ENCODE data around the gene CRTAC1. TPM values are rescaled to one million over a fixed set of nuclear protein-coding genes. Genes with fewer than 3 reads are reported as not detected.

CRTAC1 gene
- 1 to 10 TPM in 2 of 4 donors, under 1 TPM in 2; 0.48 to 1.1 (median 1.0) TPM for total RNA-seq

GRCh38 chr10:98030093-98030821, at the start of gene CRTAC1:
Gene CRTAC1 (minus strand): TSS chr10:98030621. CDS start chr10:98030472, 149 bp downstream.
- ATAC-seq (ENCODE audit: low FRiP score) (peak; percentile 66), DNase-seq (ENCODE audit: low spot score) (no peak)
- TF ChIP-seq CTCF (IDR thresholded peaks at IDR 0.05), result no peak

- TF ChIP-seq CTCF (IDR thresholded peaks at IDR 0.05), result no peak
- DNase-seq (ENCODE audit: low spot score) (no peak), ATAC-seq (ENCODE audit: low FRiP score) (no peak)
Observed at GRCh38 chr10:98078774-98079173, 48.4 kb upstream of the CRTAC1 start.

- DNase-seq (ENCODE audit: low spot score) (no peak), ATAC-seq (ENCODE audit: low FRiP score) (no peak)
Observed at GRCh38 chr10:98077223-98077622, 46.8 kb upstream of the CRTAC1 start.

GRCh38 chr10:98076086-98076485, 45.7 kb upstream of the CRTAC1 start:
- ATAC-seq (ENCODE audit: low FRiP score) (no peak), DNase-seq (ENCODE audit: low spot score) (no peak)
- no peak for TF ChIP-seq CTCF (IDR thresholded peaks at IDR 0.05)

More at GRCh38 chr10:98077223-98077622, 46.8 kb upstream of the CRTAC1 start:
- no peak for TF ChIP-seq CTCF (IDR thresholded peaks at IDR 0.05)

GRCh38 chr10:98074315-98074911, 44.0 kb upstream of the CRTAC1 start:
- no peak for TF ChIP-seq CTCF (IDR thresholded peaks at IDR 0.05)
- ATAC-seq (ENCODE audit: low FRiP score) (no peak), DNase-seq (ENCODE audit: low spot score) (no peak)

- ATAC-seq (ENCODE audit: low FRiP score), result no peak
- TF ChIP-seq CTCF (IDR thresholded peaks at IDR 0.05), result no peak
Observed at GRCh38 chr10:98067165-98067564, 36.7 kb upstream of the CRTAC1 start.

GRCh38 chr10:98063740-98064027, 33.3 kb upstream of the CRTAC1 start:
- no peak for TF ChIP-seq CTCF (IDR thresholded peaks at IDR 0.05)
- no peak for ATAC-seq (ENCODE audit: low FRiP score)

More at GRCh38 chr10:98067165-98067564, 36.7 kb upstream of the CRTAC1 start:
- no peak for DNase-seq (ENCODE audit: low spot score)

More at GRCh38 chr10:98063740-98064027, 33.3 kb upstream of the CRTAC1 start:
- no peak for DNase-seq (ENCODE audit: low spot score)
